SK-N-MC (cell line): ENCODE measurements around the gene BCAS1.

Experiments
- EZH2 ChIP-seq: fragments of 200-600 bp; sonication (generic); IDR thresholded peaks from one replicate; pipeline ENCODE4 v1.6.1; 2017; ENCODE audit warnings: antibody characterized with exemption
- FOXP2 ChIP-seq: optimal IDR thresholded peaks from 2 replicates; pipeline ENCODE3; 2011; ENCODE audit warnings: mild to moderate bottlenecking, moderate library complexity; ENCODE audit not compliant: insufficient read depth; ENCODE audit errors: extremely low read length, control extremely low read depth
- POLR2AphosphoS5 ChIP-seq: IDR thresholded peaks from 2 replicates; pipeline ENCODE4 v1.6.1; 2012; ENCODE audit warnings: mild to moderate bottlenecking, low read depth, low read length, borderline replicate concordance

DNA sequence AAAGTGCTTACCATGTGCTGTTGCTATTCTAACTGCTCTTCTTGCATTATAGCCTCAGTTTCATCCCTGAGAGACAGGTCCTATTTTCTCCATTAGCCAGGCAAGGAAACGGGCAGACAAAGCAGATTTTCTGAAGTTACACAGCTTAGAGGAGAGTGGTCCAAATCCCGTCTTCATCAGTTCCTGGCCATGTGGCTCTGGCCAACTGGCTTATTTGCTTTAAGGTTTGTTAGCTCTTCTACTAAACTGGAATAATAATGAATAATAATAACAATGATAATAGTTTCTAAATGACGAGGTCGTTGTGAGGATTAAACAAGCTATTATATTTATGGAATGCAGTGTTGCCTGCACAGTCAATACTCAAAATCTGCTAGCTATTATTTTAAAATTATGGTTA is 35.8 kb upstream of the BCAS1 start:
- TF ChIP-seq POLR2AphosphoS5 (no peak), EZH2 (no peak), FOXP2 (no peak)
